HepG2 (cell line): ENCODE data around the gene CPED1. TPM values are rescaled to one million over a fixed set of nuclear protein-coding genes. Genes with fewer than 3 reads are reported as not detected.

Experiments used
- ARNT2 ChIP-seq: sonication (generic); formaldehyde crosslinking; IDR thresholded peaks from 2 replicates; pipeline ENCODE4 v1.8.0; 2022; ENCODE audit warnings: mild to moderate bottlenecking, low read depth, missing genetic modification reagents, moderate library complexity
- E2F1 ChIP-seq: sonication (generic); formaldehyde crosslinking; IDR thresholded peaks from 2 replicates; pipeline ENCODE4 v1.5.0; 2020; ENCODE audit warnings: missing genetic modification reagents
- ETV5 ChIP-seq: IDR thresholded peaks from 2 replicates; pipeline ENCODE4 v1.6.1; 2018; ENCODE audit warnings: missing biosample characterization, missing genetic modification reagents, inconsistent platforms, borderline replicate concordance
- HDAC6 ChIP-seq: fragments of 200-600 bp; sonication (generic); IDR thresholded peaks from 2 replicates; pipeline ENCODE4 v1.7.0; 2017; ENCODE audit warnings: mild to moderate bottlenecking, antibody characterized with exemption, low read length, low read depth
- HNRNPK ChIP-seq: fragments of 200-400 bp; formaldehyde crosslinking; IDR thresholded peaks from 2 replicates; pipeline ENCODE4 v1.6.1; 2018; ENCODE audit warnings: low read length, low read depth, moderate library complexity, mild to moderate bottlenecking; ENCODE audit not compliant: poor library complexity, severe bottlenecking
- NFE2 ChIP-seq: sonication (generic); formaldehyde crosslinking; IDR thresholded peaks from 2 replicates; pipeline ENCODE4 v1.4.0; 2020; ENCODE audit warnings: missing genetic modification reagents
- PBX2 ChIP-seq: IDR thresholded peaks from 2 replicates; pipeline ENCODE4 v1.6.1; 2016; ENCODE audit warnings: control low read depth
- ZNF124 ChIP-seq: sonication (generic); formaldehyde crosslinking; IDR thresholded peaks from 2 replicates; pipeline ENCODE4 v1.4.0; 2020; ENCODE audit warnings: missing genetic modification reagents
- ZNF333 ChIP-seq: sonication (generic); formaldehyde crosslinking; IDR thresholded peaks from 2 replicates; pipeline ENCODE4 v1.4.0; 2020; ENCODE audit warnings: mild to moderate bottlenecking, missing genetic modification reagents, borderline replicate concordance
- polyA plus RNA-seq, 8 experiments: library from polyadenylated mRNA; depleted of rRNA in 3 of 8; stranded (reverse) in 7 of 8; unstranded in 1 of 8; fragments of >200 nt; fragmentation: Illumina TruSeq in 4 of 8; extraction: Trizol in 4 of 8; gene quantifications; 2 replicates each; pipeline versions ENCODE4 v1.2.1 to v1.2.3, GENCODE V29; 2011 to 2016; ENCODE audit warnings: low read depth in 4 of 8, missing spikeins in 1 of 8, mixed read lengths in 1 of 8; ENCODE audit not compliant: insufficient read depth in 1 of 8
- total RNA-seq, 5 experiments: library from RNA; depleted of rRNA; stranded (reverse); fragments of >200 nt; fragmentation: Illumina TruSeq; extraction: Trizol; gene quantifications; 2 replicates each; pipeline ENCODE4 v1.2.3, GENCODE V29; 2016; ENCODE audit warnings: low read depth in 1 of 5
- TF ChIP-seq, protein P1 (sequence below): sonication (generic); formaldehyde crosslinking; conservative IDR thresholded peaks from 2 replicates; pipeline ENCODE4 v1.4.0; 2020; ENCODE audit warnings: missing genetic modification reagents

CPED1 gene
- total and polyA plus RNA-seq, 2 of the 13 experiments (the other 11 are each of a cell fraction or from before 2014, with no cell fraction given), result 11.5 to 27.0 TPM

DNA sequence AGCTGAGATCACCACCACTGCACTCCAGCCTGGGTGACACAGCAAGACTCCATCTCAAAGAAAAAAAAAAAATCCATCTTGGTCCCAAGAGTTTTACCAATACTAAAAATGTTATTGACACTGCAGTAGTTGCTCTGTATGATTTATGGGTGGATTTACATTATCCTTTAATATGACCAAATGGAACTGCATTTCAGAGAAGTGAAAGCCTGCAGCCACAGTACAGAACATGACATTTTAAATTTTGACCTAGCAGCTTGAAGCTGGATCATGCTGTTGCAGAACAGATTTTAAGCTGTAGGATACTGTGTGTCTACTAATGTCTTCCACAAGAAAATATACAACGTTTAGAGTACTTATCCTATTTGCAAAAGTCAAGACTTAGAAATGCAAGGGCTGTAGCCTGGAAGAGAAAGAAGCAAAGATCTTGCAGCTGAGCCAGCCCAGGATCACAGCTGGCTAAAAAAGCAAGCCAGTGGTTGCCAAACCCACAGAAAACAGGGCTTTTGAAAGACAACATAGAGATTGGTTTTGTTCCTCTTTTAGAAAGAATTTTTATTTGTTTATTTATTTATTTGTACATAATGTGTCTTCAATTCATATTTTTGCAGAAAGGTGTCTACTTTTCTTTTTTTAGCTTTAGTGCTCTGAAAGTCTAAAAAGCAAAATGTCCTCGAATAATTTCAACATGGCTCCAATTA, 285.1 kb downstream of the CPED1 start (continued):
- TF ChIP-seq E2F1 (CRISPR knock-in tag) (no peak), NFE2 (CRISPR knock-in tag) (no peak), ARNT2 (CRISPR knock-in tag) (no peak), ETV5 (CRISPR knock-in tag) (no peak), ZNF124 (CRISPR knock-in tag) (no peak), HDAC6 (no peak), ZNF333 (CRISPR knock-in tag) (no peak), PBX2 (no peak), HNRNPK (no peak)
- TF ChIP-seq, protein P1, sequence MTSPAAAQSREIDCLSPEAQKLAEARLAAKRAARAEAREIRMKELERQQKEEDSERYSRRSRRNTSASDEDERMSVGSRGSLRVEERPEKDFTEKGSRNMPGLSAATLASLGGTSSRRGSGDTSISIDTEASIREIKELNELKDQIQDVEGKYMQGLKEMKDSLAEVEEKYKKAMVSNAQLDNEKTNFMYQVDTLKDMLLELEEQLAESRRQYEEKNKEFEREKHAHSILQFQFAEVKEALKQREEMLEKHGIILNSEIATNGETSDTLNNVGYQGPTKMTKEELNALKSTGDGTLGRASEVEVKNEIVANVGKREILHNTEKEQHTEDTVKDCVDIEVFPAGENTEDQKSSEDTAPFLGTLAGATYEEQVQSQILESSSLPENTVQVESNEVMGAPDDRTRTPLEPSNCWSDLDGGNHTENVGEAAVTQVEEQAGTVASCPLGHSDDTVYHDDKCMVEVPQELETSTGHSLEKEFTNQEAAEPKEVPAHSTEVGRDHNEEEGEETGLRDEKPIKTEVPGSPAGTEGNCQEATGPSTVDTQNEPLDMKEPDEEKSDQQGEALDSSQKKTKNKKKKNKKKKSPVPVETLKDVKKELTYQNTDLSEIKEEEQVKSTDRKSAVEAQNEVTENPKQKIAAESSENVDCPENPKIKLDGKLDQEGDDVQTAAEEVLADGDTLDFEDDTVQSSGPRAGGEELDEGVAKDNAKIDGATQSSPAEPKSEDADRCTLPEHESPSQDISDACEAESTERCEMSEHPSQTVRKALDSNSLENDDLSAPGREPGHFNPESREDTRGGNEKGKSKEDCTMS, result no peak
- TF ChIP-seq, all 625 proteins: peak for 0
